ENCODE results near the gene RASGRP2. TPM values are rescaled to one million over a fixed set of nuclear protein-coding genes. Genes with fewer than 3 reads are reported as not detected.

Gene RASGRP2
- polyA plus RNA-seq, 1 donor = 42.1 TPM

GRCh38 chr11:64757549-64758329, 13.8 kb upstream of the RASGRP2 start:
- no peak for DNase-seq (ENCODE audit: low read depth)

DNA sequence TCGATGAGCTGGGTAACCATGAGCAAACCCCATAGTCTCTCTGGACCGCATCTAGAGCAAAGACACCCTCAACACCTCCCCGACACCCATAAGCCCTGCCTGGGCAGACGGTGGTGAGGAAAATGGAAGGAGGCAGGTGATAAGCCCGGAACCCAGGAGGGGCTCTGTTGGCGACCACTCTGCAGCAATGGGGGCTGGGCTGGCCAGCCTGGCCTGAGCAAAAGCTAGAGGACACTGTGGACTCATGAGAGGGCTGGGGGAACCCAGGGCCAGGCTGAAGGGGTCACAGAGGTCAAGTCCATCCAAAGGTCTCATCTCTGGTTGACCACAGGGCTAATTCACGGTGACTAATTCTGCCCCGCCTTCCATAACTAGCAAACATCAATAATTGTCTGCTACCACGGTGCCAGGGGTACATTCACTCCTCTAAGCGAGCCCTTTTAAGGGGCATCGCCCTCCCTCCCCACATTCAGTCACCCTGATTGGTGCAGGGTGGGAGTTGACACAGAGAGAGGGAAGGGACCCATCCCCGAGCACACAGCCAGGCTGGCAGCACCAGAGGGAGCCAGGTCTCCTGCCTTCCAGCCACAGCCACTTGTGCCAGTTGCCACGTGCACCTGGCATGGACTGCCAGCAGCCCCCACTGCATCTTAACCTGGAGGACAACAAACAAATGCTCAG, 11.9 kb upstream of the RASGRP2 start:
- DNase-seq (ENCODE audit: low read depth) = no peak

DNA sequence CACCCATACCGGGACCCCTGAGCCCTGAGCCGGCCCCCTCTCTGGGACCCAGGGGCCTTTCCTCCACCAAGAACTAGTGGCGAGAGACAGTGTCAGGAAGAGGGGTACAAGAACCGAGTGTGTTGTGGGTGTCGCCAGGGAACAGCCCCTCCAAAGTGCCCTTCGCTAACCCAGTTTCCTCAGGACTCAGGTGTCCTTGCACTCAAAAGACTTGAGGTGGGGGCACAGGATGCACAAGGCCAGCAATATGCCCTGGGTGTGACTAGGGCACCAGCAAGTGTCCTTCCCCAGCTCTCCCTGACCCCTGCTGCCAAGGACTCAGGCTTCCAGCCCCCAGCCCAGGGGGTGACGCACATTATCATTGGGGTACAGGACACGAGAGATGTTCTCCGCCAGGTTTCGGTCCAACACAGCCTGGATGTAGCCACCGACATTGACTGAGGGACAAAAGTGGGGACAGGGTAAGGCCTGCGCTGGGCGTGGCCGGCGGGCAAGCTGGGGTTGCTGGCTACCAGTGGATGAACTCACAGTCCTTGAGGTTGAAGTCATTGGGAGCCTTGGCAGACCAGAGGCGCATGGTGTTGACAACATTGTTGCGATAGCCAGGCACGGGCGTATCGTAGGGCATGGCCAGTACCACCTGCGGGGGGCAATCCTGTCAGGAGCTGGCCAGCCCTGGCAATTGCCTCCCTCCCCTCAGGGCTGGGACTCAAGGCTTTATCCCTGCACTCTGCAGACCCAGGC, 11.1 kb upstream of the RASGRP2 start:
- DNase-seq (ENCODE audit: low read depth) = no peak

GRCh38 chr11:64754124-64754918, 10.4 kb upstream of the RASGRP2 start:
- DNase-seq (ENCODE audit: low read depth) = no peak

- no peak for DNase-seq (ENCODE audit: low read depth)
Observed at GRCh38 chr11:64753380-64754123, 9.6 kb upstream of the RASGRP2 start.

GRCh38 chr11:64753019-64753379, 9.1 kb upstream of the RASGRP2 start:
- DNase-seq (ENCODE audit: low read depth) = no peak

GRCh38 chr11:64752175-64752970, 8.4 kb upstream of the RASGRP2 start:
- DNase-seq (ENCODE audit: low read depth) = no peak

DNA sequence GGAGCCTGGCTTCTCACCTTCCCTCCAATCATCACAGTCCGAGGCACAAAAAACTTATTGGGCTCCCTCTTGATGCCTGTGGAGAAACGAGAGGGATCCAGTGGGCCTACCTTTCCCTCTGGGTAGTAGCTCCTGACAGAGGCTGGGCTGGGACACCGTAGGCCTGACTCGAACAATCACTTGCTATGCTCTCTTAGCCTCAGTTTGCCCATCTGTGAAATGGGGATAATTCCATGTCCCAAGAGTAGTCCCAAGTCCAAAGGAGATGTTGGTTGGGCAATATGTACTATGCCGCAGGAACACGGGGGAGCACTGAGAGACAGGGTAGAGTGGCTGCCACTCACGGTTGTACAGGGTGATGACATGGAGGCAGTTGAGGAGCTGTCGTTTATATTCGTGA, 7.6 kb upstream of the RASGRP2 start:
- DNase-seq (ENCODE audit: low read depth) = no peak

DNA sequence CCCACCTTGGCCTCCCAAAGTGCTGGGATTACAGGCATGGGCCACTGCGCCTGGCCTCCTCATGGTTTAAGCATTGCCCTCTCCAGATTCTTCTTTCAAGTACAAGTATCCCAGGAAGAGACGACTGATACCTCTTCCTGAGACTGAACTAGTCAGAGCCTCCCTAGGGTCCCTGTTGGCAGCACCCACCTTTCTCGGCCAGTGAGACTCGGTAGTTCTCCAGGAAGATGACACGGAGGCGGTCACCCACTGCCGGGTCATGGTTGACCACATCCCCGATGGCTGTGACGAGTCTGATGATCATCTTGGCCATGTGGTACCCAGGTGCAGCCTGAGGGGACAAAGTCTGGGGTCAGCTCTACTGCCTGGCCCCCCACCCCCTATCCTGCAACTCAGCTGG, 7.2 kb upstream of the RASGRP2 start:
- DNase-seq (ENCODE audit: low read depth) = no peak

DNA sequence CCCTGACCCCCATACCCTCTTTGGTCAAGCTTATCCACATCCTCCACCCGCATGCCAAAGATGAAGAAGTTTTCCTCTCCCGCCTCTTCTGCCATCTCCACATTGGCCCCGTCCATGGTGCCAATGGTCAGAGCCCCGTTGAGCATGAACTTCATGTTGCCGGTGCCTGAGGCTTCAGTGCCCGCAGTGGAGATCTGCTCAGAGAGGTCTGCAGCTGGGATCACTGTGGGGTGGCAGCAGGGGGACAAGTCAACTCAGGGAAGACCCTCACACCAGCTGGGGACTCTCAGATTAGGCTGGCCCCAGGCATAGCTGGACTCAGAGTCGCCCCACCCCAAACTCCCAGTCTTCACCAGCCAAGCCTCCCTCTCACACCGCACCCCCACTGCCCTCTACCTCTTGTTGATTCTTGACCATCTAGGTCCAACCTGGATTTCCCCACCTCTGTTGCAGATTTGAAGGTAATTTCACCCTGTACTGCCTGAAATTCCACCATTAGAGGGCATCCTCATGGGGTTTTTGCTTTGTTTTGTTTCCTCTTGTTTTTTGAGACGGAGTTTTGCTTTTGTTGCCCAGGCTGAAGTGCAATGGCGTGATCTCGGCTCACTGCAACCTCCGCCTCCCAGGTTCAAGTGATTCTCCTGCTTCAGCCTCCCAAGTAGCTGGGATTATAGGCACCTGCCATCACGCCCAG, 6.6 kb upstream of the RASGRP2 start:
- DNase-seq (ENCODE audit: low read depth) = no peak

- DNase-seq (ENCODE audit: low read depth) = no peak
Observed at GRCh38 chr11:64747961-64748665, 4.2 kb upstream of the RASGRP2 start.

GRCh38 chr11:64746486-64746885, 2.5 kb upstream of the RASGRP2 start:
- DNase-seq (ENCODE audit: low read depth) = no peak

- DNase-seq (ENCODE audit: low read depth) = no peak
Observed at GRCh38 chr11:64745521-64746328, 1.8 kb upstream of the RASGRP2 start.

GRCh38 chr11:64745189-64745520, 1.2 kb upstream of the RASGRP2 start:
- no peak for DNase-seq (ENCODE audit: low read depth)

DNA sequence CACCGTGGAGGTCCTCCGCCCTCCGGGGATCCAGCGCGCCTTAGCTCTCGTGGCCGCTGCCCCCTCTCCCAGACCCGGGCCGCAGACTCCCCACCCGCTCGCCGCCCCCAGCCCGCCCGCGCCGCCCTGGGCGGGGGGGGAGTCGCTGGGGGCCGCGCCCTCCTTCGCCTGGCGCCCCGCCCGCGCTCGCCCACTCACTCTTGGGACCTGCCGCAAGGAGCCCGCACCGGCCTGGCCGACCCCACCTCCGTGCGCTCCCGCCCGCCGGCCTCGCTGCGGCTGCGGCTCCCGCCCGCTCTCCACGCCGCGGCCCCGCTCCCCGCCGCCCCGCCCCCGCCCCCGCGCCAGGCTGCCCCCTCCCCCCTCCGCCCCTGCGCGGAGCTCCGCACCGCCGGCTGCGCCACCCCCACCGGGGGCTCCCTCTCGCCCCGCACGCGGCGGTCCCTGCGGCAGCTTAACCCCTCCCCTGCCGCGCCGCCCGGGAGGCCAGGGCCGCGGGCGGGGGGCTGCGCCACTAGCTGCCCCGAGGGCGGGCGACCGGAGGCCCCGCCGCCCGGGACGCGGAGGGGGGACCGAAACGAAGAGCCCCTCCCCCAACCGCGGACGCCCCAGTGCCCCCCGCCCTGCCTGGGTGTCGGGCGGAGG, 724 bp upstream of the RASGRP2 start:
- DNase-seq (ENCODE audit: low read depth) = no peak

- DNase-seq (ENCODE audit: low read depth) = no peak
Observed at GRCh38 chr11:64742889-64743590, 902 bp downstream of the RASGRP2 start.

Measured in forelimb muscle (tissue), 1 donor.